HFF-Myc (cell line): ENCODE results near the gene FBLN2.

Source experiments
- DNase-seq: peaks from one replicate; pipeline ENCODE4 v3.0.0-alpha.2; 2011; ENCODE audit warnings: low read depth; ENCODE audit errors: extremely low read depth
- H3K4me3 ChIP-seq: replicated peaks from 2 replicates; pipeline ENCODE4 v1.5.1; 2011; ENCODE audit warnings: low read depth, mild to moderate bottlenecking, control low read depth, low read length
- CTCF ChIP-seq: IDR thresholded peaks from 2 replicates; pipeline ENCODE4 v1.5.1; 2012; ENCODE audit warnings: mild to moderate bottlenecking, low read depth, low read length, control low read depth; ENCODE audit errors: missing control alignments

FBLN2 gene

DNA sequence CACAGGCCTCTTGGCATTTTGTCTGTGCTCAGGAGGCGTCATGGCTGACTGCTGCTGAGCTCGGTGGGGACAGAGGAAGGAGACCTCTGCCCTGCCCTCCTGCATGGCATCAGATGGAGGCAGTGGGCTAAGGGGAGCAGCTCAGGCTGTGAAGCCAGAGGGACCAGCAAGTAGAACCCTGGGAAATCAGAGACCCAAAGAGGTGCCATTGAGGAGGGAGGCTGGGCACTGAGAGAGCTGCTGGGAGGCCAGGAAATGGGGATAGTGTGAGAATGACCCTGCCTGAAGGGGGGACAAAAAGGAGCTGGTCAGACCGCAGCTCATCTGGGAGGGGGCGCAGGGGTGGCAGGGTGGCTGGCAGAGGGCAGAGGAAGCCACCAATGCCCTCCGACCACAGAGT lies 136.8 kb downstream of the FBLN2 start:
- TF ChIP-seq CTCF: no peak
- H3K4me3 ChIP-seq: no peak overlapping the region
- no peak for DNase-seq

- no peak for TF ChIP-seq CTCF
- DNase-seq: no peak
- no peak overlapping the region for H3K4me3 ChIP-seq
Observed at GRCh38 chr3:13686367-13687160, 137.6 kb downstream of the FBLN2 start.

DNA sequence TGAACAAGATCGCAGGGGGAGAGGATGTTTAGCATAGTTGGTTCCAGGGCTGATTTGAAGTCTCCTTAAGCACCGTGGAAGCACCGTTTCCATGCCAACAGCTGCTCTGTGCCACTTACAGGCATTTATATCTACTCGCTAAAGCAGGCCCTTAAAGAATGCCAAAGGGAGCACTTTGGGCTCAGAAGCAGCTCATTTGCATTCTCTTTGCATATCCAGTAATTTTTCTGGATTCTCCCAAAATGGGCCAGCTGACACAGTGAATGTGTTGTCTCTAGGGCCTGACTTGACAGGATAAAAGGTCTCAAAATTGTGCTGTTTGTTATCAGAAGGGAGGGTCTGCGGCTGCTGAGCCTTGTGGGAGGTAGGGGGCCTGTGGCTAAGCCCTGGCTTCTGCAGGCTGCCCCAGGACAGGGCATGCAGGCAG lies 138.6 kb downstream of the FBLN2 start:
- H3K4me3 ChIP-seq: no peak overlapping the region
- no peak for DNase-seq
- TF ChIP-seq CTCF: no peak
